ENCODE measurements around the gene SAMM50. TPM values are rescaled to one million over a fixed set of nuclear protein-coding genes. Genes with fewer than 3 reads are reported as not detected.
A peak's percentile ranks its signal among the peaks of the same experiment; 100 is the strongest.

Gene SAMM50
- total and polyA plus RNA-seq, 2 experiments from 2014 or later = 37.6 to 53.5 TPM

DNA sequence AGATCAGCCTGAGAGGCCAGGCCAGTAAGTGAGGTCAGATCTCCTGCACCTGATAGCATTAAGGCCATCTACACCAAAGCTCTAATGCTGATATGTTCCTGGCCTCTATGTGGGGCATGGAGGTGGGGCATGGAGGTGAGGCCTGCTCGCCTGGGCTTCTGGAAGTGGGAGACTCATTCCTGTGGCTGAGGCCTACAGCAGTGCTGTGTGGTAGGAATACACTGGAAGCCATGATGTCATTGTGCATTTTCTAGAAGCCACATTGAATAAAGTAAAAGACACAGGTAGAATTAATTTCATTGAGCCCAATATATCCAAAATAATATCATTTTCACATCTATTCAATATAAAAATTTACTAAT is 28.9 kb upstream of the SAMM50 start:
- Histone ChIP-seq H3K9me2 (replicated peaks; ENCODE audit: insufficient read depth) (no peaks in the 10 kb centered on the region), H4K20me1 (ENCODE audit: insufficient read depth, poor library complexity, severe bottlenecking) (no peaks in the 10 kb centered on the region), H2AFZ (no peak overlapping the region), H3K36me3 (replicated peaks; ENCODE audit: insufficient read depth, low read depth) (no peaks in the 10 kb centered on the region), H3K9me3 (ENCODE audit: low read depth) (no peaks in the 10 kb centered on the region), H3K4me2 (peak overlapping the region; percentile 94), H3K27me3 (no peaks in the 10 kb centered on the region), H3K4me3 (no peak overlapping the region), H3K27ac (peak overlapping the region; percentile 95), H3K4me1 (ENCODE audit: insufficient read depth) (peaks cover 8% of the 10 kb centered on the region), H3K79me2 (no peaks in the 10 kb centered on the region)
- TF ChIP-seq, protein P1, sequence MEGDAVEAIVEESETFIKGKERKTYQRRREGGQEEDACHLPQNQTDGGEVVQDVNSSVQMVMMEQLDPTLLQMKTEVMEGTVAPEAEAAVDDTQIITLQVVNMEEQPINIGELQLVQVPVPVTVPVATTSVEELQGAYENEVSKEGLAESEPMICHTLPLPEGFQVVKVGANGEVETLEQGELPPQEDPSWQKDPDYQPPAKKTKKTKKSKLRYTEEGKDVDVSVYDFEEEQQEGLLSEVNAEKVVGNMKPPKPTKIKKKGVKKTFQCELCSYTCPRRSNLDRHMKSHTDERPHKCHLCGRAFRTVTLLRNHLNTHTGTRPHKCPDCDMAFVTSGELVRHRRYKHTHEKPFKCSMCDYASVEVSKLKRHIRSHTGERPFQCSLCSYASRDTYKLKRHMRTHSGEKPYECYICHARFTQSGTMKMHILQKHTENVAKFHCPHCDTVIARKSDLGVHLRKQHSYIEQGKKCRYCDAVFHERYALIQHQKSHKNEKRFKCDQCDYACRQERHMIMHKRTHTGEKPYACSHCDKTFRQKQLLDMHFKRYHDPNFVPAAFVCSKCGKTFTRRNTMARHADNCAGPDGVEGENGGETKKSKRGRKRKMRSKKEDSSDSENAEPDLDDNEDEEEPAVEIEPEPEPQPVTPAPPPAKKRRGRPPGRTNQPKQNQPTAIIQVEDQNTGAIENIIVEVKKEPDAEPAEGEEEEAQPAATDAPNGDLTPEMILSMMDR (IDR thresholded peaks at IDR 0.05; ENCODE audit: poor library complexity) = no peak
- TF ChIP-seq EZH2 (IDR thresholded peaks at IDR 0.05; ENCODE audit: borderline replicate concordance) (no peak), EZH2phosphoT487 (IDR thresholded peaks at IDR 0.05; ENCODE audit: low read depth, severe bottlenecking, unreplicated experiment) (no peak)
- no peak for DNase-seq (ENCODE audit: low spot score)
- 89% methylated on average over 1 of the region's 1 CpG for WGBS (ENCODE audit: low lambda C conversion rate, missing lambda C conversion rate)

DNA sequence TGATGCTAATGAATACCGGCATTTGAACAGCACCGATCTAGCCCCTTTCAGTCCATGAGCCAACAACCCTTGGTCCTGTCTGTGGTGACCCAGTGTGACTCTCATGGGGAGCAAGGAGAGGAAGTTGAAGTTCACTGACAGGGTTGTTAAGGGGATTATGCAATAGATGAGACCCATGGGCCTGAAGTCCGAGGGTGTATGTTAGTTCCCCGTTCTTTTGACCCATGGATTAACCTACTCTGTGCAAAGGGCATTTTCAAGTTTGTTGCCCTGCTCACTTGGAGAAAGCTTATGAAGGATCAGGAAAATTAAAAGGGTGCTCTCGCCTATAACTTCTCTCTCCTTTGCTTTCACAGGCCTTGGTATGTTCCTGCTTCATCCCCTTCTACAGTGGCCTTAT is 26.8 kb upstream of the SAMM50 start:
- 75% methylated on average over 5 of the region's 5 CpGs for WGBS (ENCODE audit: low lambda C conversion rate, missing lambda C conversion rate)
- Histone ChIP-seq H3K4me2 (no peak overlapping the region), H2AFZ (no peak overlapping the region)

GRCh38 chr22:43928908-43929307 is 26.3 kb upstream of the SAMM50 start:
- Histone ChIP-seq H3K4me1 (ENCODE audit: insufficient read depth) (peaks cover 2% of the 10 kb centered on the region), H3K9me2 (replicated peaks; ENCODE audit: insufficient read depth) (no peaks in the 10 kb centered on the region), H3K9me3 (ENCODE audit: low read depth) (no peaks in the 10 kb centered on the region), H3K27me3 (no peaks in the 10 kb centered on the region), H3K4me2 (no peak overlapping the region), H3K27ac (no peak overlapping the region), H4K20me1 (ENCODE audit: insufficient read depth, poor library complexity, severe bottlenecking) (no peaks in the 10 kb centered on the region), H3K79me2 (no peaks in the 10 kb centered on the region), H2AFZ (no peak overlapping the region), H3K36me3 (replicated peaks; ENCODE audit: insufficient read depth, low read depth) (no peaks in the 10 kb centered on the region), H3K4me3 (no peak overlapping the region)
- WGBS (ENCODE audit: low lambda C conversion rate, missing lambda C conversion rate) = 83% methylated on average over 6 of the region's 6 CpGs
- DNase-seq (ENCODE audit: low spot score) = no peak
- TF ChIP-seq EZH2phosphoT487 (IDR thresholded peaks at IDR 0.05; ENCODE audit: low read depth, severe bottlenecking, unreplicated experiment) = no peak

More for the DNA sequence above, 26.8 kb upstream of the SAMM50 start:
- Histone ChIP-seq H3K4me1 (ENCODE audit: insufficient read depth) (peaks cover 2% of the 10 kb centered on the region), H3K27ac (no peak overlapping the region), H3K36me3 (replicated peaks; ENCODE audit: insufficient read depth, low read depth) (no peaks in the 10 kb centered on the region), H4K20me1 (ENCODE audit: insufficient read depth, poor library complexity, severe bottlenecking) (no peaks in the 10 kb centered on the region), H3K27me3 (no peaks in the 10 kb centered on the region), H3K4me3 (no peak overlapping the region), H3K9me3 (ENCODE audit: low read depth) (no peaks in the 10 kb centered on the region), H3K79me2 (no peaks in the 10 kb centered on the region), H3K9me2 (replicated peaks; ENCODE audit: insufficient read depth) (no peaks in the 10 kb centered on the region)
- TF ChIP-seq, protein P1 (IDR thresholded peaks at IDR 0.05; ENCODE audit: poor library complexity) = no peak
- TF ChIP-seq EZH2 (IDR thresholded peaks at IDR 0.05; ENCODE audit: borderline replicate concordance) = no peak
- no peak for TF ChIP-seq EZH2phosphoT487 (IDR thresholded peaks at IDR 0.05; ENCODE audit: low read depth, severe bottlenecking, unreplicated experiment)
- DNase-seq (ENCODE audit: low spot score) = no peak

GRCh38 chr22:43931771-43932170 is 23.5 kb upstream of the SAMM50 start:
- TF ChIP-seq EZH2 (IDR thresholded peaks at IDR 0.05; ENCODE audit: borderline replicate concordance) = no peak
- TF ChIP-seq, protein P1 (IDR thresholded peaks at IDR 0.05; ENCODE audit: poor library complexity) = no peak
- TF ChIP-seq EZH2phosphoT487 (IDR thresholded peaks at IDR 0.05; ENCODE audit: low read depth, severe bottlenecking, unreplicated experiment) = no peak
- Histone ChIP-seq H3K4me3 (no peak overlapping the region), H3K27ac (no peak overlapping the region), H4K20me1 (ENCODE audit: insufficient read depth, poor library complexity, severe bottlenecking) (no peaks in the 10 kb centered on the region), H3K36me3 (replicated peaks; ENCODE audit: insufficient read depth, low read depth) (no peaks in the 10 kb centered on the region), H3K27me3 (no peaks in the 10 kb centered on the region), H2AFZ (no peak overlapping the region), H3K79me2 (no peaks in the 10 kb centered on the region), H3K4me2 (no peak overlapping the region), H3K9me2 (replicated peaks; ENCODE audit: insufficient read depth) (no peaks in the 10 kb centered on the region), H3K4me1 (ENCODE audit: insufficient read depth) (peaks cover 2% of the 10 kb centered on the region), H3K9me3 (ENCODE audit: low read depth) (no peaks in the 10 kb centered on the region)
- WGBS (ENCODE audit: low lambda C conversion rate, missing lambda C conversion rate) = 75% methylated on average over 4 of the region's 4 CpGs
- no peak for DNase-seq (ENCODE audit: low spot score)

Data from hepatocyte (in vitro differentiated cells).